Thymus (tissue), 11 donors: Measurements from ENCODE around the gene CFAP77. TPM values are rescaled to one million over a fixed set of nuclear protein-coding genes. Genes with fewer than 3 reads are reported as not detected.

Source experiments
- DNase-seq, 9 donors: peaks; one replicate each; pipeline ENCODE4 v3.0.0-alpha.2; 2013; ENCODE audit warnings: low spot score in 9 of 9, low read depth in 6 of 9, missing footprints in 1 of 9
- H3K27ac ChIP-seq, 2 donors: one replicate each; pipeline ENCODE4 v1.5.1; 2013; ENCODE audit warnings: control low read depth in 1 of 2, low read depth in 1 of 2, low read length in 1 of 2, mild to moderate bottlenecking in 1 of 2, moderate library complexity in 1 of 2
- H3K27me3 ChIP-seq, 2 donors: one replicate each; pipeline ENCODE4 v1.5.1; 2013; ENCODE audit warnings: low read length in 1 of 2; ENCODE audit not compliant: control insufficient read depth in 2 of 2, insufficient read depth in 1 of 2
- H3K36me3 ChIP-seq, 2 donors: one replicate each; pipeline ENCODE4 v1.5.1; 2013; ENCODE audit warnings: low read length in 1 of 2, mild to moderate bottlenecking in 1 of 2, moderate library complexity in 1 of 2; ENCODE audit not compliant: control insufficient read depth in 2 of 2, insufficient read depth in 2 of 2
- H3K4me1 ChIP-seq, 2 donors: one replicate each; pipeline ENCODE4 v1.5.1; 2013; ENCODE audit warnings: low read length in 2 of 2; ENCODE audit not compliant: control insufficient read depth in 2 of 2, insufficient read depth in 2 of 2
- H3K4me3 ChIP-seq, 2 donors: one replicate each; pipeline ENCODE4 v1.5.1; 2013; ENCODE audit warnings: low read length in 2 of 2, control low read depth in 1 of 2, mild to moderate bottlenecking in 1 of 2
- H3K9me3 ChIP-seq, 2 donors: one replicate each; pipeline ENCODE4 v1.5.1; 2013; ENCODE audit warnings: low read length in 1 of 2, mild to moderate bottlenecking in 1 of 2; ENCODE audit not compliant: control insufficient read depth in 2 of 2, insufficient read depth in 1 of 2
- WGBS: extraction: QIAGEN DNeasy Blood & Tissue Kit; methylation state at CpG from one replicate; pipeline ENCODE4 v1.1.7; 2013; 5-methylcytosine and 5-hydroxymethylcytosine counted together
- polyA plus RNA-seq: library from polyadenylated mRNA; stranded (reverse); fragments of 200-250 nt; gene quantifications from one replicate; pipeline ENCODE4 v1.2.3, GENCODE V29; 2013
- total RNA-seq: library from RNA; stranded (reverse); fragments of 120-200 nt; gene quantifications from one replicate; pipeline ENCODE4 v1.2.4, GENCODE V29; 2013
- donor health status: healthy.

Gene CFAP77
- total and polyA plus RNA-seq, 2 donors: 0.05 to 0.11 TPM

- no peaks in the 10 kb centered on the region for H3K9me3 ChIP-seq
- H3K4me3 ChIP-seq: no peak overlapping the region
- H3K36me3 ChIP-seq: no peaks in the 10 kb centered on the region
- whole genome bisulfite sequencing: 94% methylated on average over 25 of the region's 25 CpGs
- no peak for DNase-seq
- no peaks in the 10 kb centered on the region for H3K4me1 ChIP-seq
- H3K27me3 ChIP-seq: peaks cover 3 to 38% of the 10 kb centered on the region in 2 donors
- H3K27ac ChIP-seq: no peak overlapping the region
Measured at GRCh38 chr9:132511191-132511999, 101.4 kb downstream of the CFAP77 start.

- no peaks in the 10 kb centered on the region for H3K9me3 ChIP-seq
- WGBS: 90% methylated on average over 15 of the region's 15 CpGs
- no peaks in the 10 kb centered on the region for H3K36me3 ChIP-seq
- no peaks in the 10 kb centered on the region for H3K4me1 ChIP-seq
- no peak overlapping the region for H3K4me3 ChIP-seq
- no peak overlapping the region for H3K27ac ChIP-seq
- DNase-seq: no peak
- H3K27me3 ChIP-seq: peaks cover 3 to 46% of the 10 kb centered on the region in 2 donors
Measured at GRCh38 chr9:132513416-132513815, 103.4 kb downstream of the CFAP77 start.

DNA sequence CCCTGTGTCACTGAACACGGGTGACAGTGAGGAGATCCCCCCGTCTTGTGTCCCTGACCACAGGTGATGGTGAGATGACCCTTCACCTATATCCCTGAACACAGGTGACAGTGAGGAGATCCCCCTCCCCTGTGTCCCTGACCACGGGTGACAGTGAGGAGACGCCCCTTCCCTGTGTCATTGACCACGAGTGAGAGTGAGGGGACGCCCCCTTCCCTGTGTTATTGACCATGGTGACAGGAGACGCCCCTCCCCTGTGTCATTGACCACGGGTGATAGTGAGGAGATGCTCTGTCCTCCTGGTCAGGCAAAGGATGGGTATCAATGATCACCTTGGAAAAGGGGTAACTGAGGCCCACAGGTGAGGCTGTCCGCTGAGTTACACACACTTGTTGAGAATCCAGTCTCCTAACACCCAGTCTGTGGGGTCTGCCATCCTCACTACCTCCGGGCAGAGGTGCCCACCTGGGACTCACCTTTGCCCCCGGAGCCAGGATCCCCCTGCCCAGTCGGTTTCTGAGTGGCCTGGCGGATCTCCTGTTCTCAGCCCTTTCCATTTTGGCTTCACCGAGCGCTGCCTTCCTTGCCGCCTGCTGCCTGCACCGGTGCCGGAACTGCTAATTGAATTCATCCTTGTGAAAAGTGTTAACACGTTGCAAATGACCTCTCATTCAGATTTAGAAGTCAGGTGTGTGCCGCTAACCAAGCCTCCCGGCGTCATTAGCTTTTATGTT is 104.2 kb downstream of the CFAP77 start:
- H3K36me3 ChIP-seq: no peaks in the 10 kb centered on the region
- H3K27me3 ChIP-seq: peaks cover 3 to 49% of the 10 kb centered on the region in 2 donors
- no peak for DNase-seq
- no peak overlapping the region for H3K27ac ChIP-seq
- H3K4me3 ChIP-seq: no peak overlapping the region
- H3K4me1 ChIP-seq: no peaks in the 10 kb centered on the region
- 66% methylated on average over 22 of the region's 22 CpGs for WGBS
- H3K9me3 ChIP-seq: no peaks in the 10 kb centered on the region

GRCh38 chr9:132514821-132515220 is 104.8 kb downstream of the CFAP77 start:
- 66% methylated on average over 8 of the region's 8 CpGs for WGBS
- Histone ChIP-seq H3K4me3 (no peak overlapping the region), H3K36me3 (no peaks in the 10 kb centered on the region), H3K9me3 (no peaks in the 10 kb centered on the region), H3K27ac (no peak overlapping the region), H3K27me3 (peaks cover 3 to 49% of the 10 kb centered on the region in 2 donors), H3K4me1 (no peaks in the 10 kb centered on the region)
- no peak for DNase-seq

DNA sequence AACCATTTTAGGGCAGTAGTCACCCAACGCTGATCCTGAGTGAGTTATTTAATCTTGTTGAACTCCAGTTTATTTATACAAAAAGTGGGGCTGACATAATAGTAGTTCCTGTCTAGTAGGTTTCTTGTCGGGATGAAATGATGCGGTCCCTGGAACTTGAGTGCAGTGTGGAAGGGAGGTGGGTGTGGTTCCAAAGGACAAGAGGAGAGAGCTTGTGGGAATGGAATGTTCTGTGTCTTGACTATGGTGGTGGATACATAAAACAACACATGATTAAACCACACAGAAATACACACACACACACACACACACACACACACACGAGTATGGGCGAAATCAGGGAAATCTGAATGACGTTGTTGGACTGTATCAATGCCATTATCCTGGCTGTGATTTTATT is 106.3 kb downstream of the CFAP77 start:
- H3K4me3 ChIP-seq: no peak overlapping the region
- DNase-seq: no peak
- H3K9me3 ChIP-seq: no peaks in the 10 kb centered on the region
- H3K4me1 ChIP-seq: no peaks in the 10 kb centered on the region
- no peak overlapping the region for H3K27ac ChIP-seq
- WGBS: 79% methylated on average over 6 of the region's 6 CpGs
- no peaks in the 10 kb centered on the region for H3K36me3 ChIP-seq
- peaks cover 3 to 46% of the 10 kb centered on the region in 2 donors for H3K27me3 ChIP-seq

GRCh38 chr9:132516911-132517310 is 106.9 kb downstream of the CFAP77 start:
- H3K27me3 ChIP-seq: peaks cover 3 to 46% of the 10 kb centered on the region in 2 donors
- H3K27ac ChIP-seq: no peak overlapping the region
- no peaks in the 10 kb centered on the region for H3K36me3 ChIP-seq
- no peaks in the 10 kb centered on the region for H3K9me3 ChIP-seq
- 73% methylated on average over 18 of the region's 18 CpGs for WGBS
- no peak overlapping the region for H3K4me3 ChIP-seq
- no peak for DNase-seq
- no peaks in the 10 kb centered on the region for H3K4me1 ChIP-seq

GRCh38 chr9:132517815-132518550 is 108.0 kb downstream of the CFAP77 start:
- H3K9me3 ChIP-seq: no peaks in the 10 kb centered on the region
- DNase-seq: no peak
- H3K4me3 ChIP-seq: no peak overlapping the region
- no peaks in the 10 kb centered on the region for H3K4me1 ChIP-seq
- WGBS: 90% methylated on average over 21 of the region's 21 CpGs
- peaks cover 3 to 44% of the 10 kb centered on the region in 2 donors for H3K27me3 ChIP-seq
- no peaks in the 10 kb centered on the region for H3K36me3 ChIP-seq
- H3K27ac ChIP-seq: no peak overlapping the region

DNA sequence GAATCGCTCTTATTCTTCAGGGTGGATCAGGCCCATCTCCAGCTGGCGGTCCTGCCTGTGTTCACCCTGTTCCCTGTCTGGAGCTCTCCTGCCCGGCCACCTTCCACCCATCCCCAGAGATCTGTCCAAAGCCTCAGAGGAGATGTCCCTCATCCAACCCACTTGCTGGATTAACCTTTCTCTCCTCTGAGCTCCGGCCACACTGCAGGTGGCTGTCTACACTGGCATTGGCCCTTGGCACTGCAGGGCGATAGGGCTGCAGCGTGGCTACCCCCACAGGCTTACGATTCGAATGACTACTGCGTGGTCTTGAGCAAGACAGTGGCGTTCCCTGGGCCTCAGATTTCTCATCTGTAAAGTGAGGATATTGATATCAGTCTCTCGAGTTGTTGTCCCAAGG is 108.6 kb downstream of the CFAP77 start:
- 83% methylated on average over 11 of the region's 11 CpGs for WGBS
- peaks cover 3 to 39% of the 10 kb centered on the region in 2 donors for H3K27me3 ChIP-seq

GRCh38 chr9:132519033-132519432 is 109.0 kb downstream of the CFAP77 start:
- Histone ChIP-seq H3K9me3 (no peaks in the 10 kb centered on the region), H3K4me1 (no peaks in the 10 kb centered on the region)
- WGBS: 77% methylated on average over 2 of the region's 2 CpGs

More for the DNA sequence above, 108.6 kb downstream of the CFAP77 start:
- Histone ChIP-seq H3K27ac (no peak overlapping the region), H3K4me3 (no peak overlapping the region), H3K4me1 (no peaks in the 10 kb centered on the region), H3K36me3 (no peaks in the 10 kb centered on the region), H3K9me3 (no peaks in the 10 kb centered on the region)
- no peak for DNase-seq

More at GRCh38 chr9:132519033-132519432, 109.0 kb downstream of the CFAP77 start:
- Histone ChIP-seq H3K27me3 (peaks cover 3 to 35% of the 10 kb centered on the region in 2 donors), H3K4me3 (no peak overlapping the region), H3K36me3 (no peaks in the 10 kb centered on the region), H3K27ac (no peak overlapping the region)
- DNase-seq: no peak
